ENCODE data around the gene CDK11B.
A peak's percentile ranks its signal among the peaks of the same experiment; 100 is the strongest.
"Not testable (repeated sequence)": the region's sequence is repeated elsewhere in the genome, so short reads cannot be mapped to it uniquely, and the experiment has no call there.

DNA sequence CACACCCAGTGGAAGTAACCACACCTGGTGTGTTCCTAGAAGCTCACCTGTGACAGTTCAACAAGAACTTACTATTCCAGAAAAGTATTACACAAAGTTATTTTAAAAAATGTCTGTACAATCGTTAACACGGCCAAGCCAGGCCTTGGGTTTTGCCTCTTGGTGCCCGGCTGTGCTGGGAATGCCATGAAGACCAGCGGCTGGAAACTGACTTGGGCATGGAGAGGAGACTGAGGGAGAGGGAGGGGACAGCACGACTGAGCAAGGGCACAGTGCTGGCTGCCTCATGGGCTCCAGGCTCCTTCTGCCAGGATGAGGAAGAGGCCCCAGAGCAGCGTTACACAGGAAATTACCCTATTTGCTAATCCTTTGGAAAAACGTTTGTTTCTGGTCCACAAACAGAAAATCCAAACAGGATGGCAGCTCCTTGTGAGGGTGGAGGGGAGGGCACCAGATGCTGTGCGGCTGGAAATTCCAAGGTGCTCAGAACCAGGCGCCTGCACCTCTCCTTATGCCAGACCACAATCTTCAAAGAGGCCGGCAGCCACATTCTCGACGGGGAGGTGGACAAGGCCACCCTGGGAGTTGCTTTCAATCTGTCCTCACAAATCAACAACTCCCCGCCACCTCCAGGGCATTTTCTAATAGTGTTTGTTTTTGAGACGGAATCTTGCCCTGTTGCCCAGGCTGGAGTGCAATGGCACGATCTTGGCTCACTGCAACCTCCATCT lies 4.2 kb upstream of the CDK11B start:
- TF ChIP-seq, protein P1, sequence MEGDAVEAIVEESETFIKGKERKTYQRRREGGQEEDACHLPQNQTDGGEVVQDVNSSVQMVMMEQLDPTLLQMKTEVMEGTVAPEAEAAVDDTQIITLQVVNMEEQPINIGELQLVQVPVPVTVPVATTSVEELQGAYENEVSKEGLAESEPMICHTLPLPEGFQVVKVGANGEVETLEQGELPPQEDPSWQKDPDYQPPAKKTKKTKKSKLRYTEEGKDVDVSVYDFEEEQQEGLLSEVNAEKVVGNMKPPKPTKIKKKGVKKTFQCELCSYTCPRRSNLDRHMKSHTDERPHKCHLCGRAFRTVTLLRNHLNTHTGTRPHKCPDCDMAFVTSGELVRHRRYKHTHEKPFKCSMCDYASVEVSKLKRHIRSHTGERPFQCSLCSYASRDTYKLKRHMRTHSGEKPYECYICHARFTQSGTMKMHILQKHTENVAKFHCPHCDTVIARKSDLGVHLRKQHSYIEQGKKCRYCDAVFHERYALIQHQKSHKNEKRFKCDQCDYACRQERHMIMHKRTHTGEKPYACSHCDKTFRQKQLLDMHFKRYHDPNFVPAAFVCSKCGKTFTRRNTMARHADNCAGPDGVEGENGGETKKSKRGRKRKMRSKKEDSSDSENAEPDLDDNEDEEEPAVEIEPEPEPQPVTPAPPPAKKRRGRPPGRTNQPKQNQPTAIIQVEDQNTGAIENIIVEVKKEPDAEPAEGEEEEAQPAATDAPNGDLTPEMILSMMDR (IDR thresholded peaks at IDR 0.05; ENCODE audit: insufficient read depth, low read length), result not testable (repeated sequence)
- TF ChIP-seq POLR2AphosphoS5 (IDR thresholded peaks at IDR 0.05; ENCODE audit: low read depth) (peak; percentile 79), SPI1 (IDR thresholded peaks at IDR 0.05; ENCODE audit: borderline replicate concordance, low read depth) (peak; percentile 36; the same call in 1 of the 2 replicates)
- TF ChIP-seq, protein P2, sequence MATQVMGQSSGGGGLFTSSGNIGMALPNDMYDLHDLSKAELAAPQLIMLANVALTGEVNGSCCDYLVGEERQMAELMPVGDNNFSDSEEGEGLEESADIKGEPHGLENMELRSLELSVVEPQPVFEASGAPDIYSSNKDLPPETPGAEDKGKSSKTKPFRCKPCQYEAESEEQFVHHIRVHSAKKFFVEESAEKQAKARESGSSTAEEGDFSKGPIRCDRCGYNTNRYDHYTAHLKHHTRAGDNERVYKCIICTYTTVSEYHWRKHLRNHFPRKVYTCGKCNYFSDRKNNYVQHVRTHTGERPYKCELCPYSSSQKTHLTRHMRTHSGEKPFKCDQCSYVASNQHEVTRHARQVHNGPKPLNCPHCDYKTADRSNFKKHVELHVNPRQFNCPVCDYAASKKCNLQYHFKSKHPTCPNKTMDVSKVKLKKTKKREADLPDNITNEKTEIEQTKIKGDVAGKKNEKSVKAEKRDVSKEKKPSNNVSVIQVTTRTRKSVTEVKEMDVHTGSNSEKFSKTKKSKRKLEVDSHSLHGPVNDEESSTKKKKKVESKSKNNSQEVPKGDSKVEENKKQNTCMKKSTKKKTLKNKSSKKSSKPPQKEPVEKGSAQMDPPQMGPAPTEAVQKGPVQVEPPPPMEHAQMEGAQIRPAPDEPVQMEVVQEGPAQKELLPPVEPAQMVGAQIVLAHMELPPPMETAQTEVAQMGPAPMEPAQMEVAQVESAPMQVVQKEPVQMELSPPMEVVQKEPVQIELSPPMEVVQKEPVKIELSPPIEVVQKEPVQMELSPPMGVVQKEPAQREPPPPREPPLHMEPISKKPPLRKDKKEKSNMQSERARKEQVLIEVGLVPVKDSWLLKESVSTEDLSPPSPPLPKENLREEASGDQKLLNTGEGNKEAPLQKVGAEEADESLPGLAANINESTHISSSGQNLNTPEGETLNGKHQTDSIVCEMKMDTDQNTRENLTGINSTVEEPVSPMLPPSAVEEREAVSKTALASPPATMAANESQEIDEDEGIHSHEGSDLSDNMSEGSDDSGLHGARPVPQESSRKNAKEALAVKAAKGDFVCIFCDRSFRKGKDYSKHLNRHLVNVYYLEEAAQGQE (IDR thresholded peaks at IDR 0.05; ENCODE audit: insufficient replicate concordance, low read depth), result not testable (repeated sequence)

All from HL-60 (cell line).